Chondrocyte (in vitro differentiated cells): ENCODE results near the gene LTV1. TPM values are rescaled to one million over a fixed set of nuclear protein-coding genes. Genes with fewer than 3 reads are reported as not detected.

ENCODE experiments used
- DNase-seq: peaks from one replicate; pipeline ENCODE4 v3.0.0; 2021; ENCODE audit warnings: mixed read lengths, low spot score
- H3K27ac Mint-ChIP-seq: one replicate; pipeline ENCODE4 v1.8.0; 2021; ENCODE audit warnings: mild to moderate bottlenecking, moderate library complexity, mixed read lengths; ENCODE audit not compliant: unreplicated experiment
- H3K27me3 Mint-ChIP-seq: 2 replicates; pipeline ENCODE4 v1.8.0; 2021; ENCODE audit warnings: low read depth, mixed read lengths
- H3K36me3 Mint-ChIP-seq: 2 replicates; pipeline ENCODE4 v1.8.0; 2021; ENCODE audit warnings: low read depth, mixed read lengths
- H3K4me1 Mint-ChIP-seq: 2 replicates; pipeline ENCODE4 v1.8.0; 2021; ENCODE audit warnings: low read depth, mild to moderate bottlenecking, mixed read lengths
- H3K4me3 Mint-ChIP-seq: one replicate; pipeline ENCODE4 v1.8.0; 2021; ENCODE audit warnings: mild to moderate bottlenecking, moderate library complexity, mixed read lengths; ENCODE audit not compliant: unreplicated experiment
- H3K9me3 Mint-ChIP-seq: 2 replicates; pipeline ENCODE4 v1.8.0; 2021; ENCODE audit warnings: low read depth, mixed read lengths
- total RNA-seq: library from RNA; stranded (reverse); gene quantifications from 3 replicates; pipeline ENCODE4 v1.2.1, GENCODE V29; 2021
- TF ChIP-seq, protein P1 (sequence below): fragments of 200-600 bp; sonication (generic); IDR thresholded peaks from 2 replicates; pipeline ENCODE4 v1.5.0; 2021; ENCODE audit warnings: antibody characterized with exemption, mild to moderate bottlenecking, moderate library complexity

Gene LTV1
- total RNA-seq, 1 donor from 2014 or later: 15.0 TPM

DNA sequence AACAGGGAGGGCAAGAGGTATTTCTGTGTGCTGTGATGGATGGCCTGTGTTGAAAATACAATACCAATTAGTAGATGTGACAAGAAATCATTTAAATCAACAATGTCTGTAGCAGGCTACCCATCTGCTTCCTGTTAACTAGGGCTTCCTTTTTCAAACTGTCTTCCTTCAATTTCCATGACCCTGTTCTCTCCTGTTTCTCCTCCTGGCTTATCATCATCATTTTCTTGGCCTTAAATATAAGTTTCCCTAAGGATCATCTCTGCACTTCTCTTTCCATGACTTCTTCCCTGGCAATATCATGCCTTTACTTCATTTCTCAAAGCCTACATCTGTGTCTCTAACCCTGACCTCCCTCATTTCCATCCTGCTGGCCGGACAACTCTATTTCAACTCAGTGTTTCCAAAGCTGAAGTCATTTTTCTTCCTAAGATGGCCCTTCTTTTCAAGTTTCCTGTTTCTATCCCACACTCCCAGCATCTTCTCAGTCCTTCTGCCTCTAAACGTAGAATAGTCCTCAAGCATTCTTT, 39.3 kb downstream of the LTV1 start:
- peaks cover 10% of the 10 kb centered on the region for H3K36me3 Mint-ChIP-seq
- peaks cover 19% of the 10 kb centered on the region for H3K9me3 Mint-ChIP-seq
- no peak overlapping the region for H3K4me3 Mint-ChIP-seq
- TF ChIP-seq, protein P1, sequence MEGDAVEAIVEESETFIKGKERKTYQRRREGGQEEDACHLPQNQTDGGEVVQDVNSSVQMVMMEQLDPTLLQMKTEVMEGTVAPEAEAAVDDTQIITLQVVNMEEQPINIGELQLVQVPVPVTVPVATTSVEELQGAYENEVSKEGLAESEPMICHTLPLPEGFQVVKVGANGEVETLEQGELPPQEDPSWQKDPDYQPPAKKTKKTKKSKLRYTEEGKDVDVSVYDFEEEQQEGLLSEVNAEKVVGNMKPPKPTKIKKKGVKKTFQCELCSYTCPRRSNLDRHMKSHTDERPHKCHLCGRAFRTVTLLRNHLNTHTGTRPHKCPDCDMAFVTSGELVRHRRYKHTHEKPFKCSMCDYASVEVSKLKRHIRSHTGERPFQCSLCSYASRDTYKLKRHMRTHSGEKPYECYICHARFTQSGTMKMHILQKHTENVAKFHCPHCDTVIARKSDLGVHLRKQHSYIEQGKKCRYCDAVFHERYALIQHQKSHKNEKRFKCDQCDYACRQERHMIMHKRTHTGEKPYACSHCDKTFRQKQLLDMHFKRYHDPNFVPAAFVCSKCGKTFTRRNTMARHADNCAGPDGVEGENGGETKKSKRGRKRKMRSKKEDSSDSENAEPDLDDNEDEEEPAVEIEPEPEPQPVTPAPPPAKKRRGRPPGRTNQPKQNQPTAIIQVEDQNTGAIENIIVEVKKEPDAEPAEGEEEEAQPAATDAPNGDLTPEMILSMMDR: no peak
- H3K27ac Mint-ChIP-seq: no peak overlapping the region
- DNase-seq: no peak
- H3K27me3 Mint-ChIP-seq: no peaks in the 10 kb centered on the region
- no peaks in the 10 kb centered on the region for H3K4me1 Mint-ChIP-seq

DNA sequence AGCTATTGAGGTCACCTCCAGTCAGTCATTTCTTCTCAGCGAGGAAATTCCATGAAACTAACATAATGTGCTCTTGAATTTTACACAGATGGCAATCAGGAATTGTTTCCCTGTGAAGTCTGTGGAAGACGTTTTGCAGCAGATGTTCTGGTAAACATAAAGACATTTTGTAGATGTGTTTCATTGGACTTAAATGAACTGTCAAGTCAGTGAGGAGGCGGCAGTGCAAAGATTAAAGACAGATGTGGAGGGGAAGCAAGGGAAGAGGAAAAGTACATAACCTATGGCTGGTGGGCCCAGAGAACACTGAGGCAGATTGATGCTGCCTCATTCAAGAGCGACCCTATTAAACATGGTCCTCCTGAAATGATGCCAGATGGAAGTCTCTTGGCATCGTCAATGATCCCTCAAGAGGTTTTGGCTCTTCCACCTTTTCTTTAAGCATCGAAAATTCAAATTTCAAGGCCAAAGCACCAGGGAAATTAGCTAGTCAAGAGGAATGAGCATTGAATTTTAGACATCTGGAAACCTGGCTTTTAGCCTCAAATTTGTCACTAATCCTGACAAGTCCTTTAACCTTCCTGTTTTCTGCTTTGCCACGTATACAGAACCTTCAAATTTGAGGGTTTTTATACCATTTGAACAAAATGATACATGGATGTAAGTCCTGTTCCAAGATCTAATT, 41.2 kb downstream of the LTV1 start:
- TF ChIP-seq, protein P1: no peak

DNA sequence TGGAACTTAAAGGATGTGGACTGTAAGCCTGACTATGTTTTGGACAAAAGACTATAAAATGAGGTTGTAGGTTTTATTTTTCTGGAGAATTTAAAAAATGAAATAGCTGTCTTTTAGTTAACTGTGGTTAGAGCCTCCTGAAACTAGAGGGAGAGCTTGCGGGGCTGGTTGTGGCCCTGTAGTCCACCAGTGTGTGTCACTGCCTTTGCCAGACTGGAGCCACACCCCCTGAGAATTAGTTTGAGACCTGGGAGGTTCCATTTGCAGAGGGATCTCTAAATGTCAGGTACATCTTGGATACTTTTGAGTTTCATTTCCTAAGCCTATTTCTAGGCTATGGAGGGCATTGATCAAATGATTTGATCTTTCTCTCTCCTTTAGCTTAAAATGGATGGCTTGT, 42.0 kb downstream of the LTV1 start:
- no peak overlapping the region for H3K4me3 Mint-ChIP-seq
- no peak for DNase-seq
- TF ChIP-seq, protein P1: no peak
- no peaks in the 10 kb centered on the region for H3K27me3 Mint-ChIP-seq
- H3K36me3 Mint-ChIP-seq: peaks cover 4% of the 10 kb centered on the region
- no peak overlapping the region for H3K27ac Mint-ChIP-seq
- H3K9me3 Mint-ChIP-seq: peaks cover 3% of the 10 kb centered on the region
- no peaks in the 10 kb centered on the region for H3K4me1 Mint-ChIP-seq

More for the DNA sequence above, 41.2 kb downstream of the LTV1 start:
- H3K4me3 Mint-ChIP-seq: no peak overlapping the region
- H3K9me3 Mint-ChIP-seq: peaks cover 5% of the 10 kb centered on the region
- no peak for DNase-seq
- H3K27me3 Mint-ChIP-seq: no peaks in the 10 kb centered on the region
- no peak overlapping the region for H3K27ac Mint-ChIP-seq
- H3K36me3 Mint-ChIP-seq: peaks cover 5% of the 10 kb centered on the region
- no peaks in the 10 kb centered on the region for H3K4me1 Mint-ChIP-seq

DNA sequence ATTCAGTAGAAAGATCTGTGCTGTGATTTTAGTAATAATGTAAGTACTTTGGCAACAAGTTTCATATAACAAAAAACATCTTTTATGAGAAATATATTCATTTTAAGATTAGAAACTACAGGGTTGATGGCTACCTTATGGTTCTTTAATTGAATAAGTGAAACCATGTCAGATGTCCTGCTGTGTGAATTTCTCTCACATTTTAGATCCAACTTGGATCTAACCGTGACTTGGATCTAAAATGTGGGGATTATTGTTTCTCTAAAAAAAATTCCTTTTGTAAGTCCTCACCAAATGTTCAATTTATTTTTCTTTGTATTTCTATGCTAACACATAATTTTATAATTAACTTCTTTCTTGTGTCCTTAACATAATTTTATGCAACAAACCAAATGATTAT, 51.5 kb downstream of the LTV1 start:
- TF ChIP-seq, protein P1: no peak
- Mint-ChIP-seq H3K4me1 (no peaks in the 10 kb centered on the region), H3K9me3 (no peaks in the 10 kb centered on the region), H3K4me3 (no peak overlapping the region), H3K27me3 (no peaks in the 10 kb centered on the region), H3K27ac (no peak overlapping the region), H3K36me3 (peaks cover 1% of the 10 kb centered on the region)
- no peak for DNase-seq

DNA sequence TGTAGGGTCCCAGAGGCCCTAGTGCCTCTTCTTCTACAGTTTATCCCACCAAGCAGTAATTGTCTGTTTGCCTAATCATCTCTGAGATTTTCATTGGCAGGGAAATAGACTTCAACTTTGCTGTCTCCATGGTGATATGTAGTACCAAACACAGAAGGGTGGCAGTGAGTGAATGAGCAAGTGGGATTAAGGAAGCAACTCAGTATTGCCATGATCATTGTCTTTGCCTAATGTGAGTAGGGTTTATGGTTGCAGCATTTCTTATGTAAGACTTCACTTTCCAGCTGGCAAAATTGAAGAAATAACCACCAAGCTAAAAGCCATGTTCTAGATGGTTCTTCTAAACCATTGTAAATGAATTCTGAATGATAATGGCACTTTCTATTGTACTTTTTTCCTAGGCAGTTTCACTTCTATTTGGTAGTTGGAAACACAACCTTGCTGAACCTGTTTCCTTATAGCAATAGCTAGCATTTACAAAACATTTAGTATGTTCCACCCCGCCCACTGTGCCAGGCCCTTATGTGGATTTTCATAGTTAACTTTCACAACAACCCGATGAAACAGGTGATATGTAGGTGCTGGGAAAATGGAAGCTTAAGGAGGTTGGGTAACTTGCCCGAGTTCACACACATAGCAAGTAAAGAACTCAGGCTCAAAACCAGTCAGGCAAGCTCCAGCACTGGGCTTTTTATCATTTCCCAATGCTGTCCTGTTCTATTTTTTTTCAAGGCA, 53.2 kb downstream of the LTV1 start:
- H3K27ac Mint-ChIP-seq: no peak overlapping the region
- peaks cover 3% of the 10 kb centered on the region for H3K4me1 Mint-ChIP-seq
- no peak for DNase-seq
- H3K27me3 Mint-ChIP-seq: no peaks in the 10 kb centered on the region
- H3K36me3 Mint-ChIP-seq: peaks cover 1% of the 10 kb centered on the region
- no peak overlapping the region for H3K4me3 Mint-ChIP-seq
- TF ChIP-seq, protein P1: no peak
- no peaks in the 10 kb centered on the region for H3K9me3 Mint-ChIP-seq
